HG03565 (cell line): ENCODE measurements around the gene MAB21L4.

Source experiments
- ATAC-seq: cut with Tn5 transposase; IDR thresholded peaks from one replicate; pipeline ENCODE4 v1.9.1; 2021; ENCODE audit warnings: mild to moderate bottlenecking, moderate library complexity; ENCODE audit not compliant: unreplicated experiment

MAB21L4 gene

GRCh38 chr2:240884745-240885144 lies 11.2 kb downstream of the MAB21L4 start:
- no peak for ATAC-seq

- no peak for ATAC-seq
Observed at GRCh38 chr2:240884221-240884620, 11.7 kb downstream of the MAB21L4 start.

- ATAC-seq, result no peak
Observed at GRCh38 chr2:240881913-240882312, 14.0 kb downstream of the MAB21L4 start.

GRCh38 chr2:240879105-240879504 lies 16.9 kb downstream of the MAB21L4 start:
- no peak for ATAC-seq

GRCh38 chr2:240878341-240878936 lies 17.5 kb downstream of the MAB21L4 start:
- ATAC-seq, result no peak

GRCh38 chr2:240877460-240878340 lies 18.3 kb downstream of the MAB21L4 start:
- ATAC-seq, result no peak

- no peak for ATAC-seq
Observed at GRCh38 chr2:240876475-240877251, 19.3 kb downstream of the MAB21L4 start.

GRCh38 chr2:240876035-240876474 lies 19.9 kb downstream of the MAB21L4 start:
- no peak for ATAC-seq

GRCh38 chr2:240875228-240876034 lies 20.5 kb downstream of the MAB21L4 start:
- ATAC-seq, result no peak

- ATAC-seq, result no peak
Observed at GRCh38 chr2:240874715-240875227, 21.2 kb downstream of the MAB21L4 start.

- no peak for ATAC-seq
Observed at GRCh38 chr2:240873805-240874714, 21.9 kb downstream of the MAB21L4 start.

GRCh38 chr2:240873098-240873788 lies 22.7 kb downstream of the MAB21L4 start:
- no peak for ATAC-seq

- ATAC-seq, result no peak
Observed at GRCh38 chr2:240872317-240873097, 23.4 kb downstream of the MAB21L4 start.

- ATAC-seq, result no peak
Observed at GRCh38 chr2:240871071-240871958, 24.6 kb downstream of the MAB21L4 start.

- ATAC-seq, result no peak
Observed at GRCh38 chr2:240869956-240870875, 25.7 kb downstream of the MAB21L4 start.
